ENCODE data around the gene CST6. TPM values are rescaled to one million over a fixed set of nuclear protein-coding genes. Genes with fewer than 3 reads are reported as not detected.

Gene CST6
- total RNA-seq, 1 experiment from 2014 or later, result not detected

- no peak overlapping the region for H3K4me3 ChIP-seq
- 0 out of 2 replicates have a peak, but pooled peaks cover 2% of the 10 kb centered on the region for H3K9me3 ChIP-seq (replicated peaks)
- no peaks in the 10 kb centered on the region for H3K27me3 ChIP-seq (replicated peaks)
- no peaks in the 10 kb centered on the region for H3K4me1 ChIP-seq (replicated peaks)
- no peak overlapping the region for H3K27ac ChIP-seq
- H3K36me3 ChIP-seq, result no peaks in the 10 kb centered on the region
- DNase-seq (ENCODE audit: low read depth in 1 of 2, low spot score in 2 of 2), result no peak
These were observed 24.5 kb downstream of the CST6 start for GRCh38 chr11:66036334-66036710.

- Histone ChIP-seq H3K36me3 (no peaks in the 10 kb centered on the region), H3K27ac (no peak overlapping the region), H3K4me3 (no peak overlapping the region), H3K27me3 (replicated peaks) (no peaks in the 10 kb centered on the region), H3K9me3 (replicated peaks) (0 out of 2 replicates have a peak, but pooled peaks cover 2% of the 10 kb centered on the region), H3K4me1 (replicated peaks) (no peaks in the 10 kb centered on the region)
- DNase-seq (ENCODE audit: low read depth in 1 of 2, low spot score in 2 of 2), result no peak
These were observed 25.5 kb downstream of the CST6 start for GRCh38 chr11:66037327-66037726.

- no peak for DNase-seq (ENCODE audit: low read depth in 1 of 2, low spot score in 2 of 2)
- peaks cover under 1% of the 10 kb centered on the region for H3K4me1 ChIP-seq (replicated peaks)
- no peak overlapping the region for H3K27ac ChIP-seq
- peaks cover 12% of the 10 kb centered on the region for H3K9me3 ChIP-seq (replicated peaks)
- no peaks in the 10 kb centered on the region for H3K27me3 ChIP-seq (replicated peaks)
- H3K4me3 ChIP-seq, result no peak overlapping the region
- H3K36me3 ChIP-seq, result no peaks in the 10 kb centered on the region
These were observed 28.0 kb downstream of the CST6 start for GRCh38 chr11:66039765-66040164.

GRCh38 chr11:66042227-66042995, 30.6 kb downstream of the CST6 start:
- Histone ChIP-seq H3K36me3 (no peaks in the 10 kb centered on the region), H3K4me1 (replicated peaks) (peaks cover 8% of the 10 kb centered on the region), H3K27ac (no peak overlapping the region), H3K9me3 (replicated peaks) (peaks cover 10% of the 10 kb centered on the region), H3K4me3 (no peak overlapping the region), H3K27me3 (replicated peaks) (no peaks in the 10 kb centered on the region)
- DNase-seq (ENCODE audit: low read depth in 1 of 2, low spot score in 2 of 2), result no peak

GRCh38 chr11:66042996-66043906, 31.4 kb downstream of the CST6 start:
- Histone ChIP-seq H3K36me3 (no peaks in the 10 kb centered on the region), H3K4me1 (replicated peaks) (peaks cover 8% of the 10 kb centered on the region), H3K9me3 (replicated peaks) (peaks cover 10% of the 10 kb centered on the region), H3K27ac (no peak overlapping the region), H3K4me3 (no peak overlapping the region), H3K27me3 (replicated peaks) (no peaks in the 10 kb centered on the region)
- no peak for DNase-seq (ENCODE audit: low read depth in 1 of 2, low spot score in 2 of 2)

- no peak for DNase-seq (ENCODE audit: low read depth in 1 of 2, low spot score in 2 of 2)
- H3K27me3 ChIP-seq (replicated peaks), result no peaks in the 10 kb centered on the region
- H3K36me3 ChIP-seq, result no peaks in the 10 kb centered on the region
- peaks cover 10% of the 10 kb centered on the region for H3K9me3 ChIP-seq (replicated peaks)
- H3K4me3 ChIP-seq, result no peak overlapping the region
- H3K27ac ChIP-seq, result no peak overlapping the region
- H3K4me1 ChIP-seq (replicated peaks), result peaks cover 8% of the 10 kb centered on the region
These were observed 32.9 kb downstream of the CST6 start for GRCh38 chr11:66044757-66045156.

GRCh38 chr11:66045177-66045639, 33.4 kb downstream of the CST6 start:
- Histone ChIP-seq H3K36me3 (no peaks in the 10 kb centered on the region), H3K9me3 (replicated peaks) (peaks cover 10% of the 10 kb centered on the region), H3K4me1 (replicated peaks) (peaks cover 8% of the 10 kb centered on the region), H3K27ac (no peak overlapping the region), H3K27me3 (replicated peaks) (no peaks in the 10 kb centered on the region), H3K4me3 (no peak overlapping the region)
- DNase-seq (ENCODE audit: low read depth in 1 of 2, low spot score in 2 of 2), result peak; percentile 75 to 92

GRCh38 chr11:66046901-66047300, 35.1 kb downstream of the CST6 start:
- Histone ChIP-seq H3K36me3 (no peaks in the 10 kb centered on the region), H3K4me1 (replicated peaks) (peaks cover 16% of the 10 kb centered on the region), H3K4me3 (no peak overlapping the region), H3K27ac (no peak overlapping the region), H3K27me3 (replicated peaks) (no peaks in the 10 kb centered on the region), H3K9me3 (replicated peaks) (peaks cover 10% of the 10 kb centered on the region)
- no peak for DNase-seq (ENCODE audit: low read depth in 1 of 2, low spot score in 2 of 2)

- Histone ChIP-seq H3K36me3 (peaks cover 5% of the 10 kb centered on the region), H3K27ac (no peak overlapping the region), H3K27me3 (replicated peaks) (no peaks in the 10 kb centered on the region), H3K4me3 (no peak overlapping the region), H3K9me3 (replicated peaks) (peaks cover 10% of the 10 kb centered on the region), H3K4me1 (replicated peaks) (peaks cover 16% of the 10 kb centered on the region)
- no peak for DNase-seq (ENCODE audit: low read depth in 1 of 2, low spot score in 2 of 2)
These were observed 35.9 kb downstream of the CST6 start for GRCh38 chr11:66047541-66048365.

GRCh38 chr11:66048547-66049323, 36.9 kb downstream of the CST6 start, which contains the start of gene GAL3ST3:
TSS of gene GAL3ST3 (minus strand) at chr11:66049161. CDS start at chr11:66045415, 3,746 bp downstream.
- H3K27me3 ChIP-seq (replicated peaks), result no peaks in the 10 kb centered on the region
- no peak within 1 kb of the TSS for H3K4me3 ChIP-seq
- H3K27ac ChIP-seq, result no peak within 1 kb of the TSS
- peaks cover 14% of the 10 kb centered on the region for H3K36me3 ChIP-seq
- peaks cover 22% of the 10 kb centered on the region for H3K4me1 ChIP-seq (replicated peaks)
- no peak for DNase-seq (ENCODE audit: low read depth in 1 of 2, low spot score in 2 of 2)
- H3K9me3 ChIP-seq (replicated peaks), result peaks cover 3% of the 10 kb centered on the region

- DNase-seq (ENCODE audit: low read depth in 1 of 2, low spot score in 2 of 2), result no peak
- H3K4me3 ChIP-seq, result no peak overlapping the region
- H3K9me3 ChIP-seq (replicated peaks), result no peaks in the 10 kb centered on the region
- no peaks in the 10 kb centered on the region for H3K27me3 ChIP-seq (replicated peaks)
- peaks cover 34% of the 10 kb centered on the region for H3K36me3 ChIP-seq
- peaks cover 14% of the 10 kb centered on the region for H3K4me1 ChIP-seq (replicated peaks)
- no peak overlapping the region for H3K27ac ChIP-seq
These were observed 38.9 kb downstream of the CST6 start for GRCh38 chr11:66050581-66051231.

GRCh38 chr11:66051371-66051765, 39.6 kb downstream of the CST6 start:
- Histone ChIP-seq H3K27ac (peak overlapping the region; percentile 20), H3K4me1 (replicated peaks) (peaks cover 14% of the 10 kb centered on the region), H3K36me3 (peaks cover 40% of the 10 kb centered on the region), H3K9me3 (replicated peaks) (no peaks in the 10 kb centered on the region), H3K27me3 (replicated peaks) (no peaks in the 10 kb centered on the region), H3K4me3 (peak overlapping the region; percentile 71)
- DNase-seq (ENCODE audit: low read depth in 1 of 2, low spot score in 2 of 2), result no peak

Measured in SJSA1 (cell line).